CD14-positive monocyte (primary cell): Measurements from ENCODE around the gene MAST4. TPM values are rescaled to one million over a fixed set of nuclear protein-coding genes. Genes with fewer than 3 reads are reported as not detected.

ENCODE experiments used
- DNase-seq, 3 donors: peaks; one replicate each; pipeline ENCODE4 v3.0.0-alpha.2; 2011 to 2022
- H2AFZ ChIP-seq: 2 replicates; pipeline ENCODE4 v1.6.0; 2012; ENCODE audit warnings: mild to moderate bottlenecking, low read depth, low read length, inconsistent platforms; ENCODE audit not compliant: insufficient read depth, poor library complexity, severe bottlenecking
- H3K27ac ChIP-seq, 2 donors: 1 replicate in 1 of 2; 2 replicates in 1 of 2; pipeline ENCODE4 v1.5.1; 2012 to 2013; ENCODE audit warnings: low read length in 2 of 2, control low read depth in 1 of 2, inconsistent platforms in 1 of 2, low read depth in 1 of 2, mild to moderate bottlenecking in 1 of 2
- H3K27me3 ChIP-seq, 2 donors: one replicate each; pipeline versions ENCODE4 v1.6.0 to v1.6.1; 2011 to 2013; ENCODE audit warnings: low read length in 2 of 2; ENCODE audit not compliant: control insufficient read depth in 2 of 2, insufficient read depth in 2 of 2
- H3K36me3 ChIP-seq, 2 donors: replicated peaks in 1 of 2; 1 replicate in 1 of 2; 2 replicates in 1 of 2; pipeline versions ENCODE4 v1.5.1 to v1.6.1; 2012 to 2013; ENCODE audit warnings: low read length in 2 of 2, control low read depth in 1 of 2, inconsistent platforms in 1 of 2, mild to moderate bottlenecking in 1 of 2; ENCODE audit not compliant: insufficient read depth in 2 of 2, control insufficient read depth in 1 of 2
- H3K4me1 ChIP-seq, 2 donors: 1 replicate in 1 of 2; 2 replicates in 1 of 2; pipeline versions ENCODE4 v1.5.1 to v1.6.1; 2012 to 2013; ENCODE audit warnings: low read length in 2 of 2, control low read depth in 1 of 2, inconsistent platforms in 1 of 2, mild to moderate bottlenecking in 1 of 2, moderate library complexity in 1 of 2; ENCODE audit not compliant: insufficient read depth in 2 of 2, control insufficient read depth in 1 of 2
- H3K4me2 ChIP-seq: replicated peaks from 2 replicates; pipeline ENCODE3; 2012; ENCODE audit warnings: low read length, moderate library complexity, mild to moderate bottlenecking; ENCODE audit not compliant: poor library complexity, severe bottlenecking; ENCODE audit errors: extremely low read depth
- H3K4me3 ChIP-seq, 3 experiments: fragments of 200-600 bp in 1 of 3; sonication (generic) in 1 of 3; replicated peaks in 1 of 3; 1 replicate in 2 of 3; 2 replicates in 1 of 3; pipeline ENCODE4 v1.5.1; 2011 to 2013; ENCODE audit warnings: low read length in 3 of 3, mild to moderate bottlenecking in 3 of 3, control low read depth in 2 of 3, low read depth in 2 of 3, inconsistent platforms in 1 of 3, moderate library complexity in 1 of 3
- H3K79me2 ChIP-seq: 2 replicates; pipeline ENCODE4 v1.6.0; 2012; ENCODE audit warnings: mild to moderate bottlenecking, control low read depth, inconsistent platforms, low read length, moderate library complexity; ENCODE audit not compliant: insufficient read depth
- H3K9ac ChIP-seq: 2 replicates; pipeline ENCODE4 v1.6.0; 2017; ENCODE audit warnings: low read length, mild to moderate bottlenecking; ENCODE audit not compliant: insufficient read depth, poor library complexity, severe bottlenecking
- H3K9me3 ChIP-seq, 2 donors: replicated peaks in 1 of 2; 1 replicate in 1 of 2; 2 replicates in 1 of 2; pipeline versions ENCODE4 v1.5.1 to v1.6.1; 2012 to 2013; ENCODE audit warnings: low read length in 2 of 2, control low read depth in 1 of 2; ENCODE audit not compliant: control insufficient read depth in 1 of 2, insufficient read depth in 1 of 2
- H4K20me1 ChIP-seq: 2 replicates; pipeline ENCODE4 v1.6.0; 2012; ENCODE audit warnings: mild to moderate bottlenecking, low read length, control low read depth, moderate library complexity; ENCODE audit not compliant: insufficient read depth
- H3K27ac Mint-ChIP-seq, 7 donors: one replicate each; pipeline ENCODE4 v1.8.0; 2020; ENCODE audit warnings: mild to moderate bottlenecking in 7 of 7, mixed read lengths in 7 of 7, moderate library complexity in 6 of 7, inconsistent platforms in 2 of 7
- H3K27me3 Mint-ChIP-seq, 3 donors: one replicate each; pipeline ENCODE4 v1.8.0; 2021 to 2022; ENCODE audit warnings: low read depth in 3 of 3, mild to moderate bottlenecking in 3 of 3, mixed read lengths in 3 of 3, moderate library complexity in 3 of 3, inconsistent platforms in 1 of 3
- H3K36me3 Mint-ChIP-seq, 2 donors: one replicate each; pipeline ENCODE4 v1.8.0; 2020; ENCODE audit warnings: mixed read lengths in 2 of 2, inconsistent platforms in 1 of 2, mild to moderate bottlenecking in 1 of 2
- H3K4me1 Mint-ChIP-seq: one replicate; pipeline ENCODE4 v1.8.0; 2020; ENCODE audit warnings: mild to moderate bottlenecking, mixed read lengths
- H3K4me3 Mint-ChIP-seq, 2 donors: one replicate each; pipeline ENCODE4 v1.8.0; 2020; ENCODE audit warnings: mild to moderate bottlenecking in 2 of 2, mixed read lengths in 2 of 2, moderate library complexity in 1 of 2
- H3K9me3 Mint-ChIP-seq, 7 donors: one replicate each; pipeline ENCODE4 v1.8.0; 2020 to 2022; ENCODE audit warnings: mixed read lengths in 7 of 7, mild to moderate bottlenecking in 6 of 7, moderate library complexity in 6 of 7, inconsistent platforms in 2 of 7
- WGBS: methylation state at CpG from one replicate; pipeline ENCODE4 v1.1.5; 2013; ENCODE audit warnings: missing lambda C conversion rate; ENCODE audit not compliant: insufficient coverage; 5-methylcytosine and 5-hydroxymethylcytosine counted together
- intact Hi-C, 2 donors: fragments of 100-400 bp; cut with micrococcal nuclease; formaldehyde crosslinking; loops; one replicate each; pipeline versions ENCODE4 v1.15.0 to v1.15.1; 2023
- polyA plus RNA-seq, 3 donors: library from polyadenylated mRNA; depleted of rRNA in 1 of 3; unstranded in 2 of 3; stranded (reverse) in 1 of 3; fragments of 300-500 nt in 2 of 3; fragments of >200 nt in 1 of 3; fragmentation: Illumina TruSeq in 2 of 3; gene quantifications; 1 replicate in 2 of 3; 2 replicates in 1 of 3; pipeline ENCODE4 v1.2.3, GENCODE V29; 2012 to 2021
- TF ChIP-seq, protein P1 (sequence below): fragments of 200-600 bp; IDR thresholded peaks from one replicate; pipeline ENCODE4 v1.8.0; 2022; ENCODE audit warnings: antibody characterized with exemption, mild to moderate bottlenecking

MAST4 gene
- polyA plus RNA-seq, 3 donors = 0.03 to 0.24 TPM; not detected in 1

DNA sequence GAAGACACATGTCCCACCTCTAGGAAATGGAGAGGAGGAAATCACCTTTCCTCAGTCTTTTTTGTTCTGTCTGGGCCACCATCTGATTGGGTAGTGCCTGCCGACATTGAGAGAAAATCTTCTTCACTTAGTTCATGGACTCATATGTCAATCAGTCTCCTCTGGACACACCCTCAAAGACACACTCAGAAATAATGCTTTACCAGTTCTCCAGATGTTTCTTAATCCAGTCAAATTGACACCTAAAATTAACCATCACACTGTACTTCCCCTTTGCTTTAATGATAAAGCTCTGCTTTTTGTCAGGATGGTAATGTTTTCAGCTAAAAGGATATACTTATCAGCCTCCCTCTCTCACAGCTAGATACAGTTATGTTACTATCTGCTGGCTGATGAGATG lies 333.1 kb downstream of the MAST4 start:
- H3K27ac ChIP-seq = no peak overlapping the region
- no peaks in the 10 kb centered on the region for H4K20me1 ChIP-seq
- H3K4me3 ChIP-seq = no peak overlapping the region
- no peak overlapping the region for H3K4me3 Mint-ChIP-seq
- H3K27me3 Mint-ChIP-seq = no peaks in the 10 kb centered on the region
- no peak for DNase-seq
- no peaks in the 10 kb centered on the region for H3K27me3 ChIP-seq
- intact Hi-C loops = no loop called here
- H3K9me3 ChIP-seq = no peaks in the 10 kb centered on the region
- 100% methylated on average over 1 of the region's 1 CpG for WGBS
- H3K79me2 ChIP-seq = no peaks in the 10 kb centered on the region
- H3K4me2 ChIP-seq = no peak overlapping the region
- H3K36me3 Mint-ChIP-seq = no peaks in the 10 kb centered on the region
- H3K9me3 Mint-ChIP-seq = peaks cover 0 to 3% (median 0%) of the 10 kb centered on the region in 7 donors
- H3K9ac ChIP-seq = no peak overlapping the region
- H2AFZ ChIP-seq = no peak overlapping the region
- H3K36me3 ChIP-seq = no peaks in the 10 kb centered on the region
- H3K4me1 ChIP-seq = peaks cover 3 to 9% of the 10 kb centered on the region in 2 donors
- H3K27ac Mint-ChIP-seq = no peak overlapping the region
- H3K4me1 Mint-ChIP-seq = peaks cover 10% of the 10 kb centered on the region
- TF ChIP-seq, protein P1, sequence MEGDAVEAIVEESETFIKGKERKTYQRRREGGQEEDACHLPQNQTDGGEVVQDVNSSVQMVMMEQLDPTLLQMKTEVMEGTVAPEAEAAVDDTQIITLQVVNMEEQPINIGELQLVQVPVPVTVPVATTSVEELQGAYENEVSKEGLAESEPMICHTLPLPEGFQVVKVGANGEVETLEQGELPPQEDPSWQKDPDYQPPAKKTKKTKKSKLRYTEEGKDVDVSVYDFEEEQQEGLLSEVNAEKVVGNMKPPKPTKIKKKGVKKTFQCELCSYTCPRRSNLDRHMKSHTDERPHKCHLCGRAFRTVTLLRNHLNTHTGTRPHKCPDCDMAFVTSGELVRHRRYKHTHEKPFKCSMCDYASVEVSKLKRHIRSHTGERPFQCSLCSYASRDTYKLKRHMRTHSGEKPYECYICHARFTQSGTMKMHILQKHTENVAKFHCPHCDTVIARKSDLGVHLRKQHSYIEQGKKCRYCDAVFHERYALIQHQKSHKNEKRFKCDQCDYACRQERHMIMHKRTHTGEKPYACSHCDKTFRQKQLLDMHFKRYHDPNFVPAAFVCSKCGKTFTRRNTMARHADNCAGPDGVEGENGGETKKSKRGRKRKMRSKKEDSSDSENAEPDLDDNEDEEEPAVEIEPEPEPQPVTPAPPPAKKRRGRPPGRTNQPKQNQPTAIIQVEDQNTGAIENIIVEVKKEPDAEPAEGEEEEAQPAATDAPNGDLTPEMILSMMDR = no peak

DNA sequence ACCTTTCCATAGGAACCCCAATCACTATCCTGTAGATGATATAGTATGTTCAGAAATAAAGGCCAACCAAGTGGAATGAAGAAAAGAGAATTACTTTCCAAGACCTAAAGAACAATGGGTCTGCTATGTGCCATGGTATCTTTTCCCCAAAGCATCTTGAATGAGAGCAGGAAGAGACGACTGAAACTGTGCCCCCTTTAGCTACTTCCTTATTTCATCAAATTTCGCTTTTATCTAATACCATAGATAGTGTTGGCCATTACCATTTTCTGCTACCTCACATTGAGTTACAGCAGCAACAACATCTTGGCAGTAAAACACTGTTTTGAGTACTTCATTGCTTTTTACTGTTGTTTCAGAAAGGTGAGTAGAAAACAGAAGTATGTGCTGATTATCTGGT lies 333.8 kb downstream of the MAST4 start:
- Histone ChIP-seq H3K4me2 (no peak overlapping the region), H2AFZ (no peak overlapping the region)

More for the DNA sequence above, 333.8 kb downstream of the MAST4 start:
- Histone ChIP-seq H3K4me1 (peaks cover 3 to 9% of the 10 kb centered on the region in 2 donors), H3K27ac (no peak overlapping the region), H3K9me3 (no peaks in the 10 kb centered on the region), H3K79me2 (no peaks in the 10 kb centered on the region), H3K9ac (no peak overlapping the region), H3K27me3 (no peaks in the 10 kb centered on the region), H3K36me3 (no peaks in the 10 kb centered on the region), H4K20me1 (no peaks in the 10 kb centered on the region), H3K4me3 (no peak overlapping the region)
- TF ChIP-seq, protein P1 = no peak
- DNase-seq = no peak
- intact Hi-C loops = no loop called here
- Mint-ChIP-seq H3K36me3 (no peaks in the 10 kb centered on the region), H3K4me1 (peaks cover 10% of the 10 kb centered on the region), H3K4me3 (no peak overlapping the region), H3K27ac (no peak overlapping the region), H3K9me3 (peaks cover 0 to 3% (median 0%) of the 10 kb centered on the region in 7 donors), H3K27me3 (no peaks in the 10 kb centered on the region)
- no CpG with 5 or more reads among the region's 2 CpGs for WGBS
